IPS DF 6.9 (cell line): ENCODE results near the gene SLC9B1.

Experiments
- DNase-seq: peaks from one replicate; pipeline ENCODE4 v3.0.0-alpha.2; 2013; ENCODE audit warnings: low read depth, low spot score
- H3K27ac ChIP-seq: one replicate; pipeline ENCODE4 v1.5.1; 2013; ENCODE audit warnings: low read length, control low read depth
- H3K27me3 ChIP-seq: 2 replicates; pipeline ENCODE4 v1.6.1; 2013; ENCODE audit warnings: mild to moderate bottlenecking, low read length; ENCODE audit not compliant: control insufficient read depth, insufficient read depth
- H3K36me3 ChIP-seq: 2 replicates; pipeline ENCODE4 v1.6.1; 2013; ENCODE audit warnings: low read length; ENCODE audit not compliant: control insufficient read depth, insufficient read depth
- H3K4me1 ChIP-seq: 2 replicates; pipeline ENCODE4 v1.6.1; 2013; ENCODE audit warnings: low read length; ENCODE audit not compliant: control insufficient read depth, insufficient read depth
- H3K4me3 ChIP-seq: 2 replicates; pipeline ENCODE4 v1.5.1; 2013; ENCODE audit warnings: mild to moderate bottlenecking, low read length
- H3K9me3 ChIP-seq: 2 replicates; pipeline ENCODE4 v1.6.1; 2013; ENCODE audit warnings: low read length, inconsistent platforms; ENCODE audit not compliant: control insufficient read depth, insufficient read depth
- WGBS: extraction: QIAGEN DNeasy Blood & Tissue Kit; methylation state at CpG from one replicate; pipeline ENCODE4 v1.1.7; 2013; ENCODE audit warnings: mixed read lengths, missing lambda C conversion rate; ENCODE audit not compliant: insufficient read length, insufficient coverage; 5-methylcytosine and 5-hydroxymethylcytosine counted together

SLC9B1 gene, protein sequence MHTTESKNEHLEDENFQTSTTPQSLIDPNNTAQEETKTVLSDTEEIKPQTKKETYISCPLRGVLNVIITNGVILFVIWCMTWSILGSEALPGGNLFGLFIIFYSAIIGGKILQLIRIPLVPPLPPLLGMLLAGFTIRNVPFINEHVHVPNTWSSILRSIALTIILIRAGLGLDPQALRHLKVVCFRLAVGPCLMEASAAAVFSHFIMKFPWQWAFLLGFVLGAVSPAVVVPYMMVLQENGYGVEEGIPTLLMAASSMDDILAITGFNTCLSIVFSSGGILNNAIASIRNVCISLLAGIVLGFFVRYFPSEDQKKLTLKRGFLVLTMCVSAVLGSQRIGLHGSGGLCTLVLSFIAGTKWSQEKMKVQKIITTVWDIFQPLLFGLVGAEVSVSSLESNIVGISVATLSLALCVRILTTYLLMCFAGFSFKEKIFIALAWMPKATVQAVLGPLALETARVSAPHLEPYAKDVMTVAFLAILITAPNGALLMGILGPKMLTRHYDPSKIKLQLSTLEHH

DNA sequence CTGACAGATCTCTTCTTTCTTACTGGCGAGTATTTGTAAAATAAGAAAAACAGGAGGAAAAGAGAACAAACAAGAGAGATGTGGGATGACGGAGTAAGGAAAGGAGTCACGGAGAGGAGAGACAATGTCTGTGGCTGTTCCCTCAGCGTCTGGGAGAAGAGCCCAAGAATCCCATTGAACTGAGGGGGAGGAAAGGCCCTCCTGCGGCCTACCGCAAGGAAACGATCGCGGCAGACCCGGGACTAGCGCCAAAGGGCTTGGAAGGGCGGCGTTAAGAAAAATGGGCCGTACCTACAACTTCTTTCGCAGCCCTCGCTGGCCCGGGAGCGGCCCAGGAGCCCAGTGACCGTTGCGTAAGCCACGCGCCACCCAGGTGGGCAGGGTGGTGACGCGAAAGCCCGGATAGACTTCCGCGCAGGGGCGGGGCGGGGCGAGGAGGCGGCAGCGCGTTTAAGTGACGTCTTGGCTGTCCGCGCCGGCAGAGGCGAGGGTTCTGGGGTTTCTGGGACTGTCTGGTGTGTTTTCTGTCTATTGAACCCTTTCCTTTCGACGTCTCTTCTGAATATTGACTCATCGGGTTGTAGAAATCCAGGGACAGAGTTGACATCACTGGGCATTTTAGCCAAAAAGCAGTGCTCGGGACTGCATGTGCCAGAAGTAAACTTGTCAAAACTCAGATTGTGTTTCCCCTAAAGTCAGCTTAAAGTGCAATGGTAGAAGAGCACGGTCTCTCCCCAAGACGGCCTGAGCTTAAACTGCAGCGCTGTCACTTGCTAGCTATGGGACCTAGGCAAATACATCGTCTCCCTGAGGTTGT, at the start of gene SLC9B1:
Gene SLC9B1 (minus strand): TSS at position 398 of the 817 bp plus-strand sequence. CDS start 27,994 bp downstream, outside the sequence.
- no CpG with 5 or more reads among the region's 46 CpGs for WGBS
- Histone ChIP-seq H3K9me3 (no peaks in the 10 kb centered on the region), H3K4me3 (peak within 1 kb of the TSS; percentile 37; the same call in 1 of the 2 replicates), H3K36me3 (no peaks in the 10 kb centered on the region), H3K27me3 (no peaks in the 10 kb centered on the region), H3K27ac (no peak within 1 kb of the TSS), H3K4me1 (peaks cover 3% of the 10 kb centered on the region; the same call in 1 of the 2 replicates)
- peak; percentile 82 for DNase-seq

DNA sequence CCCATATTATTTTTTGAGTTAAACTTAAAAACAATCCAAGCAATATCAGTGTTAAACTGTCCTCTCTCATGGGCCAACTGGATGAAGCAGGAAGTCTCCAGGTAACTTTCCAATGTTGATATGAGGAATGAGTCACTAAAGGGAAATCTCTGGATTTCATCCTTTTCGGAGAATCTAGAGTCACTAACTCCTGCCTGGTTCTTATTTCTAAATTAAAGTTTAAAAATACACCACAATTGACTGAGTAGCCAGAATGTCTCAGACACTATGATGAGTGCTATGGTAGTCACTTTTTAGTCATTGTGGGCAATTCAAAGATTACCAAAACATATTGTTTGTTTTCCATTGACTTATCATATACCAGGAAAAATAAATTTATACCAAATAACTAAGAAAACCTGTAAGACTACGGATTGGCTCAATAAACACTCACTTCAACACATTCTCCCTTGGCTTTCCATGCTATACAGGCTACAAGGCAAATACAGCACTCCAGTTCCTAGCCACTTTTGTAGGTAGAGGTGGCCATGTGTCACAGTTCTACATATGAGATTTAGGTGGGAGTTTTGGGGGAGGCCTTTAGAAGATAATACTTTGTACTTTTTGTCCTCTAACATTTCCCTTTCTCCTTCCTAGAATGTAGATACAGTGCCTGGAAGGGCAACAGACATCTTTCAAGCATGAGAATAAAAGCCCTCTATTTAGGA, 48.5 kb upstream of the SLC9B1 start:
- H3K27ac ChIP-seq = no peak overlapping the region
- H3K4me1 ChIP-seq = no peaks in the 10 kb centered on the region
- no CpG with 5 or more reads among the region's 2 CpGs for WGBS
- no peaks in the 10 kb centered on the region for H3K27me3 ChIP-seq
- DNase-seq = no peak
- no peaks in the 10 kb centered on the region for H3K9me3 ChIP-seq
- no peak overlapping the region for H3K4me3 ChIP-seq
- H3K36me3 ChIP-seq = no peaks in the 10 kb centered on the region

- no peaks in the 10 kb centered on the region for H3K9me3 ChIP-seq
- no peaks in the 10 kb centered on the region for H3K36me3 ChIP-seq
- H3K4me3 ChIP-seq = no peak overlapping the region
- H3K4me1 ChIP-seq = no peaks in the 10 kb centered on the region
- DNase-seq = no peak
- no peak overlapping the region for H3K27ac ChIP-seq
- no peaks in the 10 kb centered on the region for H3K27me3 ChIP-seq
- no CpG with 5 or more reads among the region's 2 CpGs for WGBS
Measured at GRCh38 chr4:103060453-103061148, 41.1 kb upstream of the SLC9B1 start.

DNA sequence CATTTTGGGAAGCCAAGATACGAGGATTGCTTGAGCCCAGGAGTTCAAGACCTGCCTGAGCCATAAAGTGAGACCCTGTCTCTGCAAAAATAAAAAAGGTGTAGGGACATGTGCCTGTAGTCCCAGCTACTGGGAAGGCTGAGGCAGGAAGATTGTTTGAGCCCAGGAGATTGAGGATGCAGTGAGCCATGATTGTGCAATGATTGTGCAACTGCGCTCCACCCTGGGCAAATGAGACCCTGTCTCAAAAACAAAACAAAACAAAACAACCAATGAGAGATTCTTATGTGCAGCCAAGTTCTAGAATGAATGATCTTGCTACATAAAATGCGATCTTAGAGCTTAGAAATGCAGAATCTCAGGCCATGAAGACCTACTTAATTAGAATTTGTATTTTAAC, 34.5 kb upstream of the SLC9B1 start:
- H3K36me3 ChIP-seq = no peaks in the 10 kb centered on the region
- H3K27ac ChIP-seq = no peak overlapping the region
- no peaks in the 10 kb centered on the region for H3K27me3 ChIP-seq
- H3K9me3 ChIP-seq = no peaks in the 10 kb centered on the region
- H3K4me3 ChIP-seq = no peak overlapping the region
- H3K4me1 ChIP-seq = no peaks in the 10 kb centered on the region
- WGBS = no CpG with 5 or more reads among the region's 3 CpGs
- no peak for DNase-seq

DNA sequence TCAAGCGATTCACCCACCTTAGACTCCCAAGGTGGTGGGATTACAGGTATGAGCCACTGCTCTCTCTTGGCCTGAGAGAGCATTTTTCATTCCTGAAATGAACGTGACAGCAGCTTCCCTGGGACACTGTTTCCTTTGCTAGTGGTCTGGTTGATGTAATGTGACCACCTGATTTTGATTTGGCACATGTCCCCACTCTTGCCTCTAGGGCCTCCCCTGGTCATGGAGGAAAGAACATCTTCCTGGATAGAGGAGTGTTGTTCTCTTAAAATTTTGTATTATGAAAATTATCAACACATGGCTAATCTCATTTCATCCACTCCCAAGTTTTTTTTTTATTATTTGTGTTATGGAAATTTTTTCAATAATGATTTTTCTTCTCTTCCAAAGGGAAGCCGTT, 33.3 kb upstream of the SLC9B1 start:
- no peak for DNase-seq
- H3K4me1 ChIP-seq = no peaks in the 10 kb centered on the region
- no peak overlapping the region for H3K4me3 ChIP-seq
- H3K27me3 ChIP-seq = no peaks in the 10 kb centered on the region
- WGBS = no CpG with 5 or more reads among the region's 3 CpGs
- H3K9me3 ChIP-seq = no peaks in the 10 kb centered on the region
- H3K27ac ChIP-seq = no peak overlapping the region
- no peaks in the 10 kb centered on the region for H3K36me3 ChIP-seq

- Histone ChIP-seq H3K4me1 (no peaks in the 10 kb centered on the region), H3K4me3 (no peak overlapping the region), H3K36me3 (no peaks in the 10 kb centered on the region), H3K9me3 (no peaks in the 10 kb centered on the region), H3K27ac (no peak overlapping the region), H3K27me3 (no peaks in the 10 kb centered on the region)
- no CpG with 5 or more reads among the region's 3 CpGs for WGBS
- no peak for DNase-seq
Measured at GRCh38 chr4:103052145-103052544, 32.6 kb upstream of the SLC9B1 start.

GRCh38 chr4:103050736-103051436, 31.4 kb upstream of the SLC9B1 start:
- no peaks in the 10 kb centered on the region for H3K4me1 ChIP-seq
- H3K9me3 ChIP-seq = no peaks in the 10 kb centered on the region
- H3K36me3 ChIP-seq = no peaks in the 10 kb centered on the region
- no peak overlapping the region for H3K27ac ChIP-seq
- WGBS = 100% methylated on average over 1 of the region's 2 CpGs
- no peaks in the 10 kb centered on the region for H3K27me3 ChIP-seq
- H3K4me3 ChIP-seq = no peak overlapping the region
- no peak for DNase-seq

DNA sequence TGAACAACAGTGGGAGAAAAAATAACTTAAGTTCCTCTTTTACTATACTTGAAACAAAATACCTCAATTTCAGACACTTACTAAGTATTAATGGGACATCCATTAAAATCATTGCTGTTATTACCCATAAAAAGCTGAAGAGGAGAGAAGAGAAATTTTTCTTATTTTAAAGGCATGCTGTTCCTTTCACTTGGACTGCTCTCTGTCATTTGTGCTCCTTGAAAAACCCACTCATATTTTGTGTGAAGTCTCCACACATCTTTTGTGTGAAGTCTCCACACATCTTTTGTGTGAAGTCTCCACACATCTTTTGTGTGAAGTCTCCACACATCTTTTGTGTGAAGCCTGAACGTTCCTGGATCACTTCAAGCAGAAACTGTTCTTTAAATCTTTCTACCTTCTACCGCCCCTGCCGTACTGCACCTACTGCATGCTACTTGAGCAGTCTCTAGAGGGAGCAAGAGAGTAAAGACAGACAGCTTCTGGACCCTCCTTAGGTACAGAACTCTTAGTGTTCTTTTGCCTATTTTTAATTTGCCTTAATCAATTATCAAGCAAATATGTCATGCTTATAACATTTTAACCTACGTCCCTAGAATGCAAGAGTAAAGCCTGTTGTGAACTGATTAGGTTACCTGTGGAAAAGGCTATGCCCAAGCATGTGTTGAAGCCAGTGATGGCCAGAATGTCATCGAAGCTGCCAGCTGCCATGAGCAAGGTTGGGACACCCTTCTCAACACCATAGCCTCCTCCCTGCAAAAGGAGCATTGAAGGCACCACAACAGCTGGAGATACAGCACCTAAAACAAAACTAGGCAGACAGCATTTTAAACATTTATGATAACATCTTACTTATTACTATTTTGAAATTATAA, 27.1 kb upstream of the SLC9B1 start:
- Histone ChIP-seq H3K36me3 (no peaks in the 10 kb centered on the region), H3K27ac (no peak overlapping the region), H3K4me3 (no peak overlapping the region), H3K4me1 (no peaks in the 10 kb centered on the region), H3K9me3 (no peaks in the 10 kb centered on the region), H3K27me3 (no peaks in the 10 kb centered on the region)
- peak; percentile 5 for DNase-seq
- no CpG with 5 or more reads among the region's 5 CpGs for WGBS

DNA sequence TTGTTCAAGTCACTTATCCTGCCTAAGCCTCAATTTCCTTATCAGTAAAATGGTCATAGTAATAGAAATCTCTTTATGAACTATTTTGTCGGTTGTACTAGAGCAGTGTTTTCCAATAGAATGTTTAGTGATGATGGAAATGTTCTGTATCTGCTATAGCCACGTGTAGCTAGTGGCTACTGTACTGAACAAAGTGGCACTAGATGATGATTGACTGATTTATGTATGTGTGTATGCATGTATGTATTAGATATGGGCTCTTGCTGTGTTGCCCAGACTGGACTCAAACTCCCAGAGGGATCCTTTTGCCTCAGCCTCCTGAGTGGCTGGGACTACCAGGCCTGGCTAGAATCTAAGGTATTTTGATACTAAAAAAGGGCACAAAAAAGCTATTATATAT, 24.7 kb upstream of the SLC9B1 start:
- Histone ChIP-seq H3K36me3 (no peaks in the 10 kb centered on the region), H3K4me1 (no peaks in the 10 kb centered on the region), H3K27ac (no peak overlapping the region), H3K27me3 (no peaks in the 10 kb centered on the region), H3K9me3 (no peaks in the 10 kb centered on the region), H3K4me3 (no peak overlapping the region)
- DNase-seq = no peak
- WGBS = no CpG with 5 or more reads among the region's 2 CpGs
